GM12891 (cell line): ENCODE results near the gene TRAF7.

Experiments
- PAX5 ChIP-seq: IDR thresholded peaks from 2 replicates; pipeline ENCODE4 v1.6.1; 2011; ENCODE audit warnings: low read length, moderate library complexity, mild to moderate bottlenecking; ENCODE audit not compliant: insufficient read depth, severe bottlenecking
- POLR2A ChIP-seq: IDR thresholded peaks from 2 replicates; pipeline ENCODE4 v1.6.1; 2011; ENCODE audit warnings: low read depth, low read length, control low read depth
- POLR2AphosphoS5 ChIP-seq: IDR thresholded peaks from 2 replicates; pipeline ENCODE4 v1.6.1; 2011; ENCODE audit warnings: low read depth, low read length, control low read depth
- SPI1 ChIP-seq: IDR thresholded peaks from 2 replicates; pipeline ENCODE4 v1.6.1; 2011; ENCODE audit warnings: low read depth, low read length, control low read depth
- TAF1 ChIP-seq: IDR thresholded peaks from 2 replicates; pipeline ENCODE4 v1.6.1; 2011; ENCODE audit warnings: low read depth, low read length, control low read depth

GRCh38 chr16:2226918-2227317, 71.3 kb downstream of the TRAF7 start:
- TF ChIP-seq POLR2A = no peak
- TF ChIP-seq POLR2AphosphoS5 = no peak
- TF ChIP-seq TAF1 = no peak
- TF ChIP-seq SPI1 = no peak
- TF ChIP-seq PAX5 = no peak
